Calu3 (cell line): ENCODE results near the gene PAX5. TPM values are rescaled to one million over a fixed set of nuclear protein-coding genes. Genes with fewer than 3 reads are reported as not detected.

Experiments used
- BruUV-seq: library from RNA; stranded (reverse); fragments of 400-500 nt; replicated peaks from 2 replicates; lab custom pipeline; 2021; lab: Mats Ljungman, UMichigan
- CTCF ChIA-PET: fragments of 300-600 bp; sonication (Branson Sonifier 250); formaldehyde crosslinking; loops from one replicate; lab custom pipeline; 2022; ENCODE audit warnings: antibody characterized with exemption; lab: Charles Lee
- DNase-seq: peaks from one replicate; pipeline ENCODE4 v3.0.0; 2022
- H3K27ac Mint-ChIP-seq: one replicate; pipeline ENCODE4 v1.8.0; 2022; ENCODE audit warnings: mixed read lengths; ENCODE audit not compliant: unreplicated experiment
- H3K27me3 Mint-ChIP-seq: one replicate; pipeline ENCODE4 v1.8.0; 2022; ENCODE audit warnings: mixed read lengths; ENCODE audit not compliant: unreplicated experiment
- H3K36me3 Mint-ChIP-seq: one replicate; pipeline ENCODE4 v1.8.0; 2022; ENCODE audit warnings: mild to moderate bottlenecking, moderate library complexity, mixed read lengths; ENCODE audit not compliant: insufficient read depth, unreplicated experiment
- H3K4me1 Mint-ChIP-seq: one replicate; pipeline ENCODE4 v1.8.0; 2022; ENCODE audit warnings: mild to moderate bottlenecking, low read depth, mixed read lengths; ENCODE audit not compliant: unreplicated experiment
- H3K4me3 Mint-ChIP-seq: one replicate; pipeline ENCODE4 v1.8.0; 2022; ENCODE audit warnings: mild to moderate bottlenecking, low read depth, moderate library complexity, mixed read lengths; ENCODE audit not compliant: unreplicated experiment
- H3K9me3 Mint-ChIP-seq: one replicate; pipeline ENCODE4 v1.8.0; 2022; ENCODE audit warnings: low read depth, mixed read lengths; ENCODE audit not compliant: unreplicated experiment
- intact Hi-C: fragments of 100-400 bp; cut with micrococcal nuclease; formaldehyde crosslinking; loops from one replicate; pipeline ENCODE4 v1.10.0; 2022; ENCODE audit not compliant: unreplicated experiment
- total RNA-seq: library from RNA; stranded (reverse); gene quantifications from 2 replicates; pipeline ENCODE4 v1.2.3, GENCODE V29; 2022
- TF ChIP-seq, protein P1 (sequence below): fragments of 200-600 bp; IDR thresholded peaks from one replicate; pipeline ENCODE4 v1.8.0; 2022; ENCODE audit warnings: antibody characterized with exemption; ENCODE audit not compliant: unreplicated experiment

Gene PAX5
- total RNA-seq, 1 experiment from 2014 or later: not detected

DNA sequence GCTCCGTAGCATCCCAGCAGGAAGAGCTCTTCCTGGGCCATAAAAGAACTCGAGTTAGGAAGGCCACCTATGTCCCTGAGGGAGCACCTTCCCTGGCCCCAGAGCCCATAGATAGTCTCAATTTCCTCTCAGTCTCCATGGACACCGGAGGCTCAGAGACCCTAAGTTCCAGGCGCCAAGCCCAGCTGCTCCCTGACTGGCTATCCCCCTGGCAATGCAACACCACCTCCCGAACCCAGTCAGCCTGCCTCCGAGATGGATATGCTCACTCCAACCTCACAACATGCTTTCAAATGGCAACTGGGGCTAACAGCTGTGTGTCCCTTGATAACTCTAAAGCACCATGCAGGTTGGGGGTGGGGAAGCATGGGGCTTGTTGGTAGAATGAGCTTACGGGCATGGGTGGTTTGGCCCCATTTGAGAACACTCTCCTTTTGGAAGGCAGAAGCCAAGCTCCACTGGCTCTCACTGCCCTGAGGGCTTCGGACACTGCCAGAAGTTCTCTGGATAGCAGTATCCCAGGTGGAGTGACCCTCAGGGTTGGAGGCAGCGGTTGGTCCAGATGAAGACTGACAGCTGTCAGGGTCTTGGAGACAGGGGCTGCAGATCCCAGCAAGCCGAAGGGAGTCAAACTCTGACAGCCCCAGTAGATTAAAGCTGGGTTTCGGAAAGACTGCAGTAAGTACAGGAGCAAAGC lies 165.3 kb downstream of the PAX5 start:
- peaks cover 11% of the 10 kb centered on the region for H3K4me1 Mint-ChIP-seq
- peaks cover 33% of the 10 kb centered on the region for H3K27me3 Mint-ChIP-seq
- no TSS peak for BruUV-seq
- no peaks in the 10 kb centered on the region for H3K9me3 Mint-ChIP-seq
- no peak for DNase-seq
- no peak overlapping the region for H3K4me3 Mint-ChIP-seq
- no peaks in the 10 kb centered on the region for H3K36me3 Mint-ChIP-seq
- CTCF ChIA-PET: no interaction called here
- H3K27ac Mint-ChIP-seq: no peak overlapping the region
- intact Hi-C loops: no loop called here
- TF ChIP-seq, protein P1, sequence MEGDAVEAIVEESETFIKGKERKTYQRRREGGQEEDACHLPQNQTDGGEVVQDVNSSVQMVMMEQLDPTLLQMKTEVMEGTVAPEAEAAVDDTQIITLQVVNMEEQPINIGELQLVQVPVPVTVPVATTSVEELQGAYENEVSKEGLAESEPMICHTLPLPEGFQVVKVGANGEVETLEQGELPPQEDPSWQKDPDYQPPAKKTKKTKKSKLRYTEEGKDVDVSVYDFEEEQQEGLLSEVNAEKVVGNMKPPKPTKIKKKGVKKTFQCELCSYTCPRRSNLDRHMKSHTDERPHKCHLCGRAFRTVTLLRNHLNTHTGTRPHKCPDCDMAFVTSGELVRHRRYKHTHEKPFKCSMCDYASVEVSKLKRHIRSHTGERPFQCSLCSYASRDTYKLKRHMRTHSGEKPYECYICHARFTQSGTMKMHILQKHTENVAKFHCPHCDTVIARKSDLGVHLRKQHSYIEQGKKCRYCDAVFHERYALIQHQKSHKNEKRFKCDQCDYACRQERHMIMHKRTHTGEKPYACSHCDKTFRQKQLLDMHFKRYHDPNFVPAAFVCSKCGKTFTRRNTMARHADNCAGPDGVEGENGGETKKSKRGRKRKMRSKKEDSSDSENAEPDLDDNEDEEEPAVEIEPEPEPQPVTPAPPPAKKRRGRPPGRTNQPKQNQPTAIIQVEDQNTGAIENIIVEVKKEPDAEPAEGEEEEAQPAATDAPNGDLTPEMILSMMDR: no peak

GRCh38 chr9:36867672-36868471 lies 166.2 kb downstream of the PAX5 start:
- TF ChIP-seq, protein P1: no peak
- DNase-seq: no peak
- no peaks in the 10 kb centered on the region for H3K9me3 Mint-ChIP-seq
- H3K36me3 Mint-ChIP-seq: no peaks in the 10 kb centered on the region
- CTCF ChIA-PET: no interaction called here
- H3K27ac Mint-ChIP-seq: no peak overlapping the region
- peaks cover 33% of the 10 kb centered on the region for H3K27me3 Mint-ChIP-seq
- no peak overlapping the region for H3K4me3 Mint-ChIP-seq
- BruUV-seq: no TSS peak
- intact Hi-C loops: no loop called here
- H3K4me1 Mint-ChIP-seq: peaks cover 11% of the 10 kb centered on the region

- Mint-ChIP-seq H3K27me3 (peaks cover 35% of the 10 kb centered on the region), H3K9me3 (no peaks in the 10 kb centered on the region), H3K4me3 (no peak overlapping the region), H3K4me1 (peaks cover 11% of the 10 kb centered on the region), H3K27ac (no peak overlapping the region), H3K36me3 (no peaks in the 10 kb centered on the region)
- TF ChIP-seq, protein P1: no peak
- CTCF ChIA-PET: no interaction called here
- BruUV-seq: no TSS peak
- DNase-seq: no peak
- intact Hi-C loops: no loop called here
Measured at GRCh38 chr9:36867241-36867640, 166.8 kb downstream of the PAX5 start.

DNA sequence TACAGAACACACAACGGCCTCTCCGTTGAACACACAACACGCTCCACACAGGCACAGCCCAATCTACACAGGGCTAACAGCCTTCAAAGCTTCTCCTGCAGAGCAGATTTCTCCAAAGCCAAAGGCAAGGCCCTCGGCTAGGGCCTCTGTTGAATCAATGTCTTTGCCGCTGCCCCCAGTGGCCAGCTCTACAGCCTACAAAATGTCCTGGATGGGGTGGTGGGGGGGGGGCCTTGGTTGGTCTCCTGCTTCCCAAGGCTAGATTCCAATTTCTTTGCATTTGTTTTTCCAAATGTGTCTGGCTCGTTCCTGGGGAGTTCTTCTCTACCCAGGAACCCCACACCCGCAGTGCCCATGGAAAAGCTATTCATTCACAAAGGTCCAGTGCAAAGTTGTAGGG lies 167.2 kb downstream of the PAX5 start:
- TF ChIP-seq, protein P1: no peak
- intact Hi-C loops: no loop called here
- no peaks in the 10 kb centered on the region for H3K36me3 Mint-ChIP-seq
- no peak overlapping the region for H3K27ac Mint-ChIP-seq
- H3K4me1 Mint-ChIP-seq: peaks cover 11% of the 10 kb centered on the region
- no peaks in the 10 kb centered on the region for H3K9me3 Mint-ChIP-seq
- DNase-seq: no peak
- no TSS peak for BruUV-seq
- H3K27me3 Mint-ChIP-seq: peaks cover 39% of the 10 kb centered on the region
- CTCF ChIA-PET: interaction anchor here (0.6 kb wide), 2 partner anchors 56 to 615 kb away, joined by 3 to 4 read pairs; no protein-coding TSS in a partner anchor
- H3K4me3 Mint-ChIP-seq: no peak overlapping the region
